PFSK-1 (cell line): ENCODE results near the gene MRPL39.

Source experiments
- FOXP2 ChIP-seq: optimal IDR thresholded peaks from 2 replicates; pipeline ENCODE3; 2011; ENCODE audit warnings: borderline replicate concordance, control low read depth, inconsistent platforms; ENCODE audit not compliant: insufficient read depth; ENCODE audit errors: extremely low read length, extremely low read depth
- REST ChIP-seq, 2 experiments: IDR thresholded peaks; 2 replicates each; pipeline versions ENCODE4 v1.6.1 to v1.8.0; 2011 to 2012; ENCODE audit warnings: low read depth in 2 of 2, low read length in 2 of 2, control low read depth in 1 of 2, inconsistent platforms in 1 of 2, mild to moderate bottlenecking in 1 of 2, moderate library complexity in 1 of 2; ENCODE audit not compliant: insufficient read depth in 1 of 2
- SIN3A ChIP-seq: IDR thresholded peaks from 2 replicates; pipeline ENCODE4 v1.6.1; 2012; ENCODE audit warnings: mild to moderate bottlenecking, low read length, moderate library complexity, borderline replicate concordance; ENCODE audit not compliant: insufficient read depth
- TAF1 ChIP-seq: IDR thresholded peaks from 2 replicates; pipeline ENCODE4 v1.6.1; 2012; ENCODE audit warnings: low read length, control low read depth, borderline replicate concordance; ENCODE audit not compliant: insufficient read depth

DNA sequence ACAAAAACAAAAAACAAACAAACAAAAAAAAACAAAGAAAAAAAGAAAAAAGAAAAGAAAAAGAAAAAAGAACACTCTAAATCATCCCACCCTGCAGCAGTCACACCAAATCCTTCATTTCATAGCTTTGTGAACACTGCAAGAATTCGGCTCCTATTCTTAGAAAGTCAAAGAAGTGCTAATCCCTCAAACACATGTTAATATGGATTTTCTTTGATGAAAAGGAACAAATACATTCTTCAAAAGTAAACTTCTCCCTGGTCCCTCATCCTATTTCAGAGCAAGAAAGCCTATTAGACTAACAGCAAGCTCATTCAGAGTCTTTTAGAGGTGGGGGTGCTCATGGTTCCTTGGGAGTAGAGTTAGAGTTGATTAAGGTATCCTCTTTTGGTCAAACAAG is 7.2 kb upstream of the MRPL39 start:
- TF ChIP-seq TAF1 (no peak), FOXP2 (no peak), REST (IDR thresholded peaks at IDR 0.05; ENCODE audit: insufficient read depth in 1 of 2, low read depth in 2 of 2, low read length in 2 of 2) (no peak), SIN3A (no peak)
